ENCODE measurements around the gene SLC8A1.
"Not testable (repeated sequence)": the region's sequence is repeated elsewhere in the genome, so short reads cannot be mapped to it uniquely, and the experiment has no call there.

SLC8A1 gene

GRCh38 chr2:40096360-40096759 lies 355.5 kb downstream of the SLC8A1 start:
- no peak for DNase-seq

GRCh38 chr2:40095000-40095399 lies 356.9 kb downstream of the SLC8A1 start:
- DNase-seq: no peak

GRCh38 chr2:40094451-40094850 lies 357.4 kb downstream of the SLC8A1 start:
- no peak for DNase-seq

- no peak for DNase-seq
Measured at GRCh38 chr2:40093021-40093675, 358.7 kb downstream of the SLC8A1 start.

- no peak for DNase-seq
Measured at GRCh38 chr2:40090044-40090443, 361.8 kb downstream of the SLC8A1 start.

- no peak for DNase-seq
Measured at GRCh38 chr2:40087927-40088326, 364.0 kb downstream of the SLC8A1 start.

- no peak for DNase-seq
Measured at GRCh38 chr2:40087434-40087833, 364.5 kb downstream of the SLC8A1 start.

- DNase-seq: no peak
Measured at GRCh38 chr2:40085786-40086185, 366.1 kb downstream of the SLC8A1 start.

- not testable (repeated sequence) for DNase-seq
Measured at GRCh38 chr2:40073336-40073735, 378.6 kb downstream of the SLC8A1 start.

- DNase-seq: no peak
Measured at GRCh38 chr2:40072442-40073232, 379.3 kb downstream of the SLC8A1 start.

GRCh38 chr2:40062381-40062780 lies 389.5 kb downstream of the SLC8A1 start:
- no peak for DNase-seq

GRCh38 chr2:40049781-40050180 lies 402.1 kb downstream of the SLC8A1 start:
- DNase-seq: no peak

- no peak for DNase-seq
Measured at GRCh38 chr2:40048506-40048905, 403.4 kb downstream of the SLC8A1 start.

- DNase-seq: no peak
Measured at GRCh38 chr2:40047406-40047805, 404.5 kb downstream of the SLC8A1 start.

Data from CD4-positive, alpha-beta T cell treated with Interleukin-15 for 1 hour (primary cell).